HG02981 (cell line): ENCODE results near the gene ATP11A.

Source experiments
- ATAC-seq: cut with Tn5 transposase; IDR thresholded peaks from one replicate; pipeline ENCODE4 v1.9.1; 2021; ENCODE audit warnings: mild to moderate bottlenecking, moderate library complexity; ENCODE audit not compliant: unreplicated experiment

ATP11A gene

DNA sequence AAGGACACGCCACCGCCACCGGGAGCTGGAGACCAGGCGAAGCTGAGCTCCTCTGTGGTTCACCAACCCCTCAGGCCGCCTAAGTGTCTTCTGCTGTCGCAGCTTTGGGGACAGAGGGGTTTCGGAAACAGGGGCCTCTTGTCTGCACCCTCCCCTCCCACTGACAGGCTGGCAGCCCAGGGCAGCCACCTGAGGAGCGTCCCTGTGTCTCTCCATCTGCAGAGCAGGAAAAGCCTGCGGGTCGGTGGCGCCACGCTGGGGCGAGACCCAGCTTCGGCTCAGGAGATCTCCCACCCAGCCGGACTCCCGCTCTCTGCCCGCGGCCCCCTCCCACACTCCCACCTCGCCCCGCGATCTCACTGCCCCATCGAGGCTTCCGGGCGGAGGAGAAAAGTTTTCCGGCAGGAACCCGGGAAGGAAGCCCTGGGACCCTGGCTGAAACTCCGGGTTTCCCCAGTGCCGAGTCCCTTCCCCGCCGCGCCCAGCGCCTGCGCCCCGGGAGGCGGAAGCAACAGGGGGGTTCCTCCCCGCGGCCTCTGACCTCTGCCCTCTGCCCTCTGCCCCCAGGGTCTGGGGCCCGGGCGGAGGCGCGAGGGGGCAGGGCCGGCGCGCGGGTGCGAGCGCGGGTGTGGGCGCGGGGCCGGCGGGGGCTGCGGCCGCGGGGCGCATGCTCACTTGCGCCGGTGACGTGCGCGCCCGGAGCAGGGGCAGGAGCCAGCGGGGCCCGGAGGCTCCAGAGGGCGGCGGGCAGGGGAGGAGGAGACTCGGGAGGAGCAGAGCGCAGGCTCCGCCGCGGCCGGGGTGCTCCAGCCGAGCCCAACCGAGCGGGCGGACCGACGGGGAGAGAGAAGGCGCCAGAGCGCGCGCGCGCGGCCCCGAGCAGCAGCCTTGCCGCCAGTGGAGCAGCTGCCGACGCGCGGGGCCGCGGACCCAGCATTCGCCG, at the start of gene ATP11A:
ATP11A (plus strand) TSS at position 736 of the 943 bp plus-strand sequence. CDS start 379 bp downstream, outside the sequence.
- ATAC-seq: peak; percentile 71

DNA sequence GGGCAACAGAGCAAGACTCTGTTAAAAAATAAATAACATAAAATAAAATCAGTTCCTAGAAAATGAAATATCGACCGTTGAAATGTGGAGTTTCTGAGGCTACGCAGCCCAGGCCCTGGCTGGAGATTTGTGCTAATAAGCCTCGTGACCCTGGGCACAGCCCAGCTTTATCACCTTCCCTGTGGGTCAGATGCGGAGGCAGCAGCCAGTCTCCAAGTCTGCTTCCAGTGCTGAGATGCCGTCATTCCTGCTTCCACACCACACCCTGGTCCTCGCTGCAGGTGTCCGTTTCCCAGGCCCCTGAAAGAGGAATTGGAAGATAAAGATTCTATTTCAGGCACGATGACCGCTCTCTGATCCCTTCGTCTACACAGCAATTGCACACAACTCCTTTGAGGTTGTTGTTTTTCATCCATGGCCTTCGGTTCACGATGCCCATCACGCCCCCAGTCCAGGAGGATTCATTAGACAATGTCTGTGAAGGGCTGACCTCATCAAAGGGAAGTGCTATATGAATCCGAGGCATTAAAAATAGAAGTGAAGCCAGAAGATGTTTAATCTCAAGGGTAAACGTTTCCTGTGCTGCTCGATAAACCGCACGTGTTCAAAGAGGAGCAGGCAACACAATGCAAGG, 48.3 kb upstream of the ATP11A start:
- ATAC-seq: no peak

DNA sequence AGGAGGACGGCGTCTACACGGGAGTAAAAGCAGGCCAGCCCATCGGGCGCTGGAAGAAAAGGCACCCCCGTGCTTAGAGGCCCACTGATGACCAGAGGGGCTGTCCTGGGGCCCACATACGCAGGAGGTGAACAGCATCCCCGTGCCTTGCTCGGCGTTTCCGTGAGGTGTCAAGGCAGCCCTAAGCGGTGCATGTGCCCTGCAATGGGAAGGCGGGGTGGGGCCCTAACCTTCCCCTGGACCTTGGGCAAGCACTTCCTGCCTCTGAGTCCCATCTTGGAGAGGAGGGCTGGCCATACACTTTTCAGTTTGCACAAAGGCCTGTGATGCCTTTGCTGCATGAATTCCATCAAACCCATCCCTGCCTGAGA, 47.8 kb upstream of the ATP11A start:
- ATAC-seq: no peak

DNA sequence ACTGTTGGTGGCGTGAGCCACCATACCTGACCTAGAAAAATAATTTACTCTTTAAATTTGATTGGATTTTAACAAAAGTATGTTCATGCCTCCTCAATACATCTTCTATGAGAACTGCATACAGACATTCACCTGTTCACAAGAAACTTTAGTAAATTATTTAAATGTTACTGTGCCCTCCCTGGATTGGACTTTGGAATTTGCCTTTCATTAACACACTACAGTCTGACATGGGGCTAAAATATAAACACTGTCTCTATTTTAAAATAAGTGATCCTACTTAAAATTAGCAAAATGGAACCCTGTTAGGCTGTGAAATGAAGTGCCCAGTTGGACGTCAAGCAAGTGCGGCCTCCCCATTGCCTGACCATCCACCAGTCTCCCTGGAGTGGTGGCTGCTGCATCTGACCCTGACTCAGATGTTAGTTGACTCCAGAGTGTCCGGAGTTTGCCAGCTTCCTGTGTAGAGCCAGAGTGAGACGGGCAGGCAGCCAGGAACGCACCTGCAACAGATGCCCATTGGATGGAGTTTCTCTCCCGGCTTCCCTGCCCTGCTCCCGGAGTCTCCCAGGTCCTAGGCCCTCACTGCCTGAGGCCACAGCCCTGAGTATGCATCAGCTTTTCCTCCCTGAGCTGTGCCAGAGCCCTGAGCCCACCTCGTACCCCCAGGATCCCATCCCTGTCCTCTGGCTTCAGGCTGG, 45.9 kb upstream of the ATP11A start:
- ATAC-seq: no peak

DNA sequence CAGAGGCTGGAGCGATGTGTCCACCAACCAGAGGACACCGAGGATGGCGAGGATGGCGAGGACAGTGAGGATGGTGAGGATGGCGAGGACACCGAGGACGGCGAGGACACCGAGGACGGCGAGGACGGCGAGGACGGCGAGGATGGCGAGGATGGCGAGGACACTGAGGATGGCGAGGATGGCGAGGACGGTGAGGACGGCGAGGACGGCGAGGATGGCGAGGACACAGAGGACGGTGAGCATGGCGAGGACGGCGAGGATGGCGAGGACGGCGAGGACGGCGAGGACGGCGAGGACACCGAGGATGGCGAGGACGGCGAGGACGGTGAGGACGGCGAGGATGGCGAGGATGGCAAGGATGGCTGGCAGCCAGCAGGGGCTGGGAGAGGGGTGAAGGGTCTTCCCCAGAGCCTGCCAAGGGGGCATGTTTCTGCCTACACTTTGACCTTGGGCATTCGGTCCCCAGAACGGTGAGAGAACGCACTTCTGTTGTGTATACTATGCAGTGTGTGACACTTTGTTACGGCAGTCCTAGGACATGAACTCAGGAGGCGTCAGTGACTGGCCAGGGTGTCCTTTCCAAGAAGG, 44.4 kb upstream of the ATP11A start:
- ATAC-seq: no peak

DNA sequence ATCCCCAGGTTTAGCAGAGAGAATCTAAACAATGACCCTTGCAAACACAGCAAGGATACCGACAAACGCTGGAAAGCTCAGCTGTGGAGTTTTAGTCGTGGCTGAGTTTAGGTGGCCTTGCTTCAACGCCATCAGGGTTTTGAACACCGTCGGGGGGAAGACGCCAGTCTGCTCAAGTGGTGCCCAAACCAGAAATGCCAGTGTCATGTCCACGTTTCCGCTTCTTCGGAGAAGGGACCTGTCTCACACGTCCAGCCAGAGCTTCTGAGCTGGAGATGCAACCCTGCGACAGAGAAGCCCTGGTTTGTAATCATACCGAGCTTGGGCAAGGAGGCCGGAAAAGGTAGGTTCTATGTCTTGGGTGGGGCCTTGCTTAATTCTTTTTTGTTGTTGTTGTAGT, 42.6 kb upstream of the ATP11A start:
- ATAC-seq: no peak

DNA sequence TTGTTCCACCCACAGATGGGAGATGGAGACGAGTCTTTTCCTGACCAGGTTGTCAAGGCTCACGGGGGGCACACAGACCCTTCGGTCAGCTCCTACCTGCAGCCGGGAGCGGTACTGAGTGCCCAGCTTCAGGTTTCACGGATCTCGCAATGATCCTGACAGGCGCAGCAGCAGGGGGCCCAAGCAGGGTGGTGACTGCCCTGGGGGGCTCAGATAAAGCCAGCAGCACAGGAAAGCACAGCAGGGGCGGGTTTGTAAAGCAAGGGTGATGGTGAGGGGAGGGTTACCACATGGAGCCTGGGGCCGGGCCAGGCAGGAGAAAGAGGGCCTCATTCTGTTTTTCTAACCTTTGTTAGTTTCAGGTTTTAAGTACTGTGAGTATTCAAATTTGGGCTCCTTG, 41.7 kb upstream of the ATP11A start:
- ATAC-seq: no peak

DNA sequence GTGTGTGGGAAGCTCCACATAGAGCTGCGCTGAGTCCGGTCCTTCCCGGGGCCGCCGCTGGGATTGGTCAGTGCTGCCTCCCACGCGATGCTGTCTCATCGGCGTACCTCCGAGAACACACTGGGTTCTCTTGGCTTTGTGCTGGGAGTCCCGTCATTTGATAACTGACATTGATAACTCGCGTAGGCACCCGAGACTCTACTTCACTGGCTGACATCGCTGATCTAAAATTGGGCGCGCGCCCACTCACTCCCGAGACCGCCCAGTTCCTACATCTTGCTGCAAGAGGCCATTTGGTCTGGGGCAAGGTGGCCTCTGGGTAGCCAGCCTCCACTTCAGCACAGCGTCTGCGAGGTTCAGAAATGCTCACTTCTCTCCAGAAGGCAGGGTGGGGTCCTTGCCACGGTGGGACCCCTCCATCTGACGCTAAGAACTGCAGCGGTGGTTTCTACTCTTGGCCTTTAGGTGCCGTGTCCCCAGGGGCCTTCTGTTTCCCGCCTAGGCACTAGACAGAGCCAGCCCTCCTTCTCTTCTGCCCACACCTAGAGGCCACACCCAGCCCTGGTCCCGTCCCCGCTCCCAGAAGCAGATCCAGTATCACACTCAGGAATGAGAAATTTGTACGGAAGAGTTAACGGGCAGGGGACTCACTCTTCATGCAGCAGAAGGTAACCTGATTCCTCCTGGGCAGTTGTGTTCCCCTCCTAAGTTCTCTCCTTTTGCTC, 40.7 kb upstream of the ATP11A start:
- ATAC-seq: no peak

DNA sequence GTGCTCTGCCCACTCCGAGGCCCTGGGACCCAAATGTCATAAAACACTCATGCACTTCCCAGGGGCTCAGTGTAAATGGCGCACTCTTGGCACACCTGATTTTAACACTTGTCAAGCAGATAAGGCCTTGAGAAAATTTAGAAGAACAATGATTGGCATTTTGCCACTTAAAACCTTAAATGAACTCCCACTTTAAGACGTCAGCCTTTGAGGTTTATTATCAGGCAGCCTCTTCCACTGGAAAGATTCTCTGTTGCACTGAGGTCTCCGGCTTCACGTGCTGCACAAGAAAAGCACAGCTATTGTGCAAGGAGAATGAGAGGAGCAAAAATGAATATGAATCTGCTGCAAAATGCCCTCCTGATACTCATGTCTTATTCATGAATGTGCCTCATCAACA, 38.5 kb upstream of the ATP11A start:
- no peak for ATAC-seq

DNA sequence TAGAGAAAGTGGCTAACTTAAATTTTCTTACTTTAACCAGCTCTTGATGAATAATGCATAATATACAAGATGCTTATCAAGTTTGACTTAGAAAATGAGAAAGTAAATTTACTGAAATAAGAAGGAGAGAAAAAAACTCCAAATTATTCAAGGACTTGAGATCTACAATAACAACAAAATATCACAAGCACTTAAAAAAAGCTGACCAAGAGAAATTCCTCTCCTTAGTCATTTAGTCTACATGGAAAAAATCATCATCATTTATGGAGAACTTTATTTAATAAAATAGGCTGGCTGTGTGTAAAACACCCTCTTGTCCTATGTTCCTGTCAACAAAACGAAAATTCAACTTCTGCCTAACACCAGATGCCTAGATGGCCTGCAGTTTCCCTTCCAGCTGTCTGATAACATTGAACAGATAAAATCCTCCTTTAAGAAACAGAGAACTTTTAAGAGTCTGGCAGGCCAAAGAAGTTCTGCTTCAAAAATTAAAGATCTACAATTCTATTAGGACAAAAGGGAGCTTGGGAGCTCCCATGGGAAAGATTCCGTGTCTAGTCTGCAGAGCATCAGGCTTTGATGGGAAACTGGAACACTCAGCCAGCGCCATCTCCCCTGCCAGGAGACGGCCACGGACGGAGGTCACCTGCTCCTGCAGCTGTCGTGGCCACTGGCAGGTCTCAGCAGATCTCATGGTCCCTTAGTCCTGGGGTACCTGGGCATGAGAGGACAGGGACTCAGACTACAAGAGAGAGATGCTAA, 37.9 kb upstream of the ATP11A start:
- ATAC-seq: no peak

DNA sequence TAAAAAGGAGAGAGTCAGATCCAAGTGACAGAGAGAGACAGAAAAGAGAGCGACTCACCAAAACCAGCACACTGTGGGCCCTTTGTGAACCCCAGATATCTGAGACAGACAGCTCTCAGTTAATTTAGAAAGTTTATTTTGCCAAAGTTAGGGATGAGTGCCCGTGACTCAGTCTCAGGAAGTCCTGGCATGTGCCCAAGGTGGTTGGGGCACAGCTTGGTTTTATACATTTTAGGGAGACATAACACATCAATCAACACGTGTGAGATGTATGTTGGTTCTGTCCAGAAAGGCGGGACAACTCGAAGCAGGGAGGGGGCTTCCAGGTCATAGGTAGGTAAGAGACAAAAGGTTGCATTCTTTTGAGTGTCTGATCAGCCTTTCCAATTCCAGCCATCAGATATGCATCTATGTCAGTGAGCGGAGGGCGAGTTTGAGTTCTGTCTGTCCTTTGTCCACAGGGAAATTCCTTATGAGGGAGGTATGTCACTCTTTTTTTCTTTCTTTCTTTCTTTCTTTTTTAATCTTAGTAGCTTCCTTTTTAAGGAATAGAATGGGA, 37.2 kb upstream of the ATP11A start:
- no peak for ATAC-seq

DNA sequence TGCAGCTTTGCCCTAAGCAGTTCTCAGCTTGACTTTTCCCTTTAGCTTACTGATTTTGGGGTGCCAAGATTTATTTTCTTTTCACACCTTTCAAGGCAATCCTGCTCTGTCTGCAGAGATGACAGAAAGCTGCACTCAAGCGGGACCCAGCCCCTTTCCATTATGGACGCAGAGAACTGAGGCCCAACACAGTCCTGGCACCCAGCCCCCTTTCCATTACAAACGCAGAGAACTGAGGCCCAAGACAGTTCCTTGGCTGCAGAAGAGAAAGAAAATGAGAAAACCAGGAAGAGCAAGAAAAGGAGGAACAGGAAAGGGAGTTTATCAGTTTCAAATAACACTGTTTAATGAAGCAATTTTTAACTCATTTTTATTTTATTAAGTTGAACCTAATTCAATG, 36.8 kb upstream of the ATP11A start:
- ATAC-seq: no peak

DNA sequence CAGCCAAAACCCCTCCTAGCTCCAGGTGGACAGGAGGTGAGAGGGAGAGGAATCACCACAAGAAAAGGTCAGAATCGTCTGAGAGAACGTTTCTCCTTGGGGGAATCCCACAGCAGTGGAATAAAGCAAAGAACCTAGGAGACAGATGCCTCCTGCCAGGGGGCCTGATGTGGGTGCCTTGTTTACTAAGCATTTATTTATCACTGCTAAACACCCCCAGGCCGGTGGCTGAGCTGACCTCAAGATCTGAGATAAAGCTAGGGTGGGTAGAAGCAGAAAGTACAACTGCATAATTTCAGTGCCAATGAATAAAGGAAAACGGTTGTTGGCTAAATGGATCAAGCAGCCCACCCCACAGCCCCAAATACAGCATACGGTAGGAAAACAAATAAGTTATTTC, 33.9 kb upstream of the ATP11A start:
- ATAC-seq: no peak

DNA sequence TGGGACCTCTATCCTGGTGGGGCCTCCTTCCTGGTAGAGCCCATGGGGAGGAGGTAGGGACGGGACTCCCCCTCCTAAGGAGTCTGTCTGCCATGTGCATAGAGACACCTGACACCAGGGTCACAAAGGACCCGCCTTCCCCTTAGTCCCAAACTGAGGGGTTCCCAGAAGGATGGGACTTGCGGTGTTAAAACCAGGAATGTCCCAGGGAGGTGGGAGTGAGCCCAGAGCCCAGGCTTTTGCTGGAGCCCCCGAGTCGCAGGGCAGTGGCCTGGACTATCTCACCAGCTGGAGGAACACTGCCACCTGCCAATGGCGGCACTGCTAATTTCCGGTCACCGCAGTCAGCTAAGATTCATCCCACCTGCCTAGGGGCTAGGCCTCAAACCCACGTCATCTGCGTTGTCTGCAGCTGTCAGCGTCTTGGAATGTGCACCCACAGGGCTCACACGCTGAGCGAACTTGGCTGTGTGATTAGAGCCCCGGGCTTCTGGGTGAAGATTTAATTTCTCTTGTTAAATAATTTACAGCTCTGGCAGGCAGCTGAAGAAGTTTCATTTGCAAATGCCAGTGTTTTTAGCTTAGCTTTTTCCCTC, 31.9 kb upstream of the ATP11A start:
- ATAC-seq: no peak

DNA sequence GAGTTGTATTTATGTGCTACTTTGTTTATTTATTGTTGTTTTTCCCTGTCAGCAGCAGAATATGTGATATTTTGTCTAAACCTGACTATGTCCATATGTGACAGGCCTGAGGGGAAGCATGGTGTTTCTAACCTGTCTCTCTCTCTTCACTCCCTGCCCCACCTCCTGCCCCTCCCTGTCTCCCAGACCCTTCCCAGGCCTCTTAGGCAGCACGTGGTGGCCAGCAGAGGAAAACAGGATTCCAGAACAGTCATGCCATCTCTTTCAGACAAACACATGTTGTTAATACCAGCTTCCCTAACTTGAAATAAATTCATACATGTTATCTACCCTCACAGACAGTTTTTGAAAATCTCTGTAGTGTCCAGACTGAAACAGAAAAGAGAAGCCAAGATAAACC, 31.0 kb upstream of the ATP11A start:
- no peak for ATAC-seq

DNA sequence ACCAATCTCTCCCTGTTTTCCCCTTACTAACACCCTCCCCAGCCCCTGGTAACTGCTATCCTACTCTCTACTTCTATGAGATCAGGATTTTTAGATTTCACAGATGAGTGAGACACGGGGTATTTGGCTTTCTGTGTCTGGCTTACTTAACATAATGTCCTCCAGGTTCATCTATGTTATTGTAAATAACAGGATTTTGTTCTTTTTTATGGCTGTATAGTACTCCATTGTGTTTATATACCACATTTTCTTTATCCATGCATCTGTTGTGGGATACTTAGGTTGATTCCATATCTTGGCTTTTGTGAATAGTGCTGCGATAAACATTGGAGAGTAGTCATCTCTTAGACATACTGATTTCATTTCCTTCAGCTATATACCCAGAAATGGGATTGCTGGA, 28.5 kb upstream of the ATP11A start:
- no peak for ATAC-seq

DNA sequence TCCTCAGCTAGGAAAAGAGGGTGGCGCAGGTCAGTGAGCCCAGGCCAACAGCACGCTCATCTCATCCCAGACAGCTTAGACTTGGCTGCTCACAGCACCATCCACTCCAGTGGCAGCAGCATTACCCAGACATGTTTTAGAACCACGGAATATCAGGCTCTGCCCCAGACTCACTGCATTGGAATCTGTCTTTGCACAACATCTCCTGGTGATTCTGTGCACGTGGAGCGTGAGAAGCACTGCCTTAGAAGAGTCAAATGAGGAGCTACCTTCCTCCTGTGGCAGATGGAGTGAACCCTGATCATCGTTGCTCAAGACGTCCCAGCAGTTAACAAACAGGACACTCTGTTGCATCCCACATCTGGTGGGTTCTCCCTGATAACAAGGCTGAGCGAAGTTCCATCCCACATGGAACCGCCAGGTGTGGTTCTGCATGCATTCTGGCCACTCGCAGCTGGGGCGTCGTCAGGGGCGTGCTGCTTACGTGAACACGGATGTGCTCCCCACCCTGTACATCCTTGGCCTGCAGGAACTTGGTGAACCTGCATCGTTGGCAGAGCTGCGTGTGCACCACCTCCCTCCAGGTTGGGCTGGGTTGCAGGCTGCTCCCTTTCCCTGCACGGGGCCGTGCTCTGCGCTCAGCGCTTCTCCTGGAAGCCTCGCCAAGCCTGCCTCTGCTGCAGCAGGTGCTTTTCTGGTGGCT, 25.2 kb upstream of the ATP11A start:
- ATAC-seq: no peak

DNA sequence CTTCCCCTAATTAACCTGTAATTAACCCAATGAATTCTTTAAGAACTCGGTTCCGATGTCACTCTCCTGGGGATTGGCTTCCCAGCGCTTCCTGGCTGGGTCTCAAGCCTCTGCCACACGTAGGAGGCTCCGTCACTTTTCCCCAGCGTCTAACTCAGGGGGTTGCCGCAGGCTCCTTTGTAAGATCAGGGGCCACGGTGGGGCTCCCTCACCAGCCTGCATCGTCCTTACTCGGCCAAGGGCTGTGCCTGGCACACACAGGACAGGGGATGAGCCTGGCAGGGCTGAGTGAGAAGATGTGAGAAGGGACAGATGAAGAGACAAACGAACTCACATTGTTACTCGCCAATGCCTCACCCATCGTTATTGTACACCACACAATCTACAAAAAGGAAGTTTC, 20.9 kb upstream of the ATP11A start:
- no peak for ATAC-seq
